GF-D8 (cell line): ENCODE measurements around the gene TRRAP.

Source experiments
- DNase-seq: peaks from one replicate; lab custom pipeline; 2025; lab: John Stamatoyannopoulos, UW

TRRAP gene

GRCh38 chr7:98900815-98901214 is 22.5 kb downstream of the TRRAP start:
- no peak for DNase-seq

DNA sequence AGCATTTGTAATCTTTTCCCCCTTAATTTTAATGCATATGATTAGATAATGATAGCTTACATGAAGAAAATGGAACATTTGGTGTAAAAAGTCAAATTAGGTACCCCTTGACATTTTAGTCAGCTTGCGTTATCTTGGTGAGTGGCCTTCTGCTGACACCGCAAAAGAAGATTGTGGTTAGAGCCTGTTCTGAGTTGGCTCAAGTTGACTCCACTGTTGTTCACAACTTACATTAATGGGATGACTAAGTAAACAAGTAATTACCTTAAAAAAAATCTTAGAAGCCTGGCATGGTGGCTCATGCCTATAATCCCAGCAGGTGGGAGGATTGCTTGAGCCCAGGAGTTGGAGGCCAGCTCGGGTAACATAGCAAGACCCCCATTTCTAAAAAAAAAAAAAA is 24.2 kb downstream of the TRRAP start:
- DNase-seq, result no peak

- no peak for DNase-seq
These were observed 24.9 kb downstream of the TRRAP start for GRCh38 chr7:98903246-98903645.

GRCh38 chr7:98907570-98907969 is 29.2 kb downstream of the TRRAP start:
- DNase-seq, result no peak

GRCh38 chr7:98908585-98908984 is 30.3 kb downstream of the TRRAP start:
- no peak for DNase-seq

GRCh38 chr7:98909487-98909886 is 31.2 kb downstream of the TRRAP start:
- no peak for DNase-seq

DNA sequence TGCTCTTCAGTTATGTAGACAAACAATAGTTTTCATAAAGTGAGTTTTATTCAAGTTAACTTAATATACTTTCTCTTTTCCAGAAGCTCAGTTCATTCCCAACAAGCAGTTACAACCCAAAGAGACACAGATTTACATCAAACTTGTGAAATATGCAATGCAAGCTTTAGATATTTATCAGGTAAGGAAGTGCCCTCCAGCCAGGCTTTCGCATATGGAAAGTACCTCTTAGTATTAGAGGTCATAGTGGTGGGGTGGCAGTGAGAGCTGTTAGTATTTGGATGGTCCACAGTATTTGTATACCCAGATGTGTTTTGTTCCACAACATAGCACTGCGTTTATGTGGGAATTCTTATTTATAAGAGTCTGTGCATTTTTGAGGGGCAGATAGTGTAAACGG is 32.1 kb downstream of the TRRAP start:
- DNase-seq, result no peak

- DNase-seq, result no peak
These were observed 33.6 kb downstream of the TRRAP start for GRCh38 chr7:98911916-98912315.

DNA sequence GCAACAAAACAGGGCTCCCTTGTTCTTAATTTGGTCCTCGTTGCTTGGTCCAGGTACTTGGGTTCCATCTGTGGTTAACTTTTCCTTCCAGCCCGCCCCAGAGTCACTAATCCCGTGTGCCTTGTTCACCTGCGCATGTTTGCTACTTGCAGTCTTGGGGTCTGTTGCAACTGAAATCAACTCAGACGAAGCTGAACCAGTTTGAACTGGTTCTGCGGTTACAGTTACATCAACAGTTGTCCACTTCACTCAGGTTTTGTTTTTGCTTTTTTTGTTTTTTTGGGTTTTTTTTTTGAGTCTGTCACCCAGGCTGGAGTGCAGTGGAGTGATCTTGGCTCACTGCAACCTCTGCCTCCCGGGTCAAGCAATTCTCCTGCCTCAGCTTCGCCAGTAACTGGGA is 34.7 kb downstream of the TRRAP start:
- DNase-seq, result no peak

GRCh38 chr7:98913612-98914011 is 35.3 kb downstream of the TRRAP start:
- DNase-seq, result no peak

- no peak for DNase-seq
These were observed 39.0 kb downstream of the TRRAP start for GRCh38 chr7:98917331-98917730.

DNA sequence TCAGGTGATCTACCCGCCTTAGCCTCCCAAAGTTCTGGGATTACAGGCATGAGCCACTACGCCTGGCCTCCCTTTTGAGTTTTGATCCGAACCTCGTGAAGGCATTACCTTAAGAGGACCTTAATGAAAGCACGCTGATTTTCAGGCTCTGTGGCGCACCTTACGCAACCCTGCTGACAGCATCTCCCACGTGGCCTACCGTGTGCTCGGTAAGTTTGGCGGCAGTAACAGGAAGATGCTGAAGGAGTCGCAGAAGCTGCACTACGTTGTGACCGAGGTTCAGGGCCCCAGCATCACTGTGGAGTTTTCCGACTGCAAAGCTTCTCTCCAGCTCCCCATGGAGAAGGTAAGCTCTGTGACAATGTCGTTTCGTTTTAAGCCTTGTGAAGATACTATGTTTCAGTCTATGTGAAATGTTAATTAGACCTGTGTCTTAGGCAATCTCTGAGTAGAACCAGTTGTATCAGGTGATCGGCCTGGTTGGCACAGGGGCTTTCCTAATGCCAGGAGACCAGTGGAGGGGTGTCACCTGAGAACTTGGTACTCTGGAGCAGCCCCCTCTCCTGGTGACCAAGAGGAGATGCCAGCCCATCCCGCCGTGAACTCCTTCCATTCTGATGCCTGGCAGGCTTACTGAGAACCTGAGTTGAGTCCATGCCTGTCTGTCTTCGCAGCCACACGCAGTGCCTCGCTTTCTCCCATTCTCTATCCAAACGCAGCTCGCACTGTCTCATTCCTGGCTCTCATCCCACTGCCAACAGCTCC is 43.5 kb downstream of the TRRAP start:
- DNase-seq, result no peak

DNA sequence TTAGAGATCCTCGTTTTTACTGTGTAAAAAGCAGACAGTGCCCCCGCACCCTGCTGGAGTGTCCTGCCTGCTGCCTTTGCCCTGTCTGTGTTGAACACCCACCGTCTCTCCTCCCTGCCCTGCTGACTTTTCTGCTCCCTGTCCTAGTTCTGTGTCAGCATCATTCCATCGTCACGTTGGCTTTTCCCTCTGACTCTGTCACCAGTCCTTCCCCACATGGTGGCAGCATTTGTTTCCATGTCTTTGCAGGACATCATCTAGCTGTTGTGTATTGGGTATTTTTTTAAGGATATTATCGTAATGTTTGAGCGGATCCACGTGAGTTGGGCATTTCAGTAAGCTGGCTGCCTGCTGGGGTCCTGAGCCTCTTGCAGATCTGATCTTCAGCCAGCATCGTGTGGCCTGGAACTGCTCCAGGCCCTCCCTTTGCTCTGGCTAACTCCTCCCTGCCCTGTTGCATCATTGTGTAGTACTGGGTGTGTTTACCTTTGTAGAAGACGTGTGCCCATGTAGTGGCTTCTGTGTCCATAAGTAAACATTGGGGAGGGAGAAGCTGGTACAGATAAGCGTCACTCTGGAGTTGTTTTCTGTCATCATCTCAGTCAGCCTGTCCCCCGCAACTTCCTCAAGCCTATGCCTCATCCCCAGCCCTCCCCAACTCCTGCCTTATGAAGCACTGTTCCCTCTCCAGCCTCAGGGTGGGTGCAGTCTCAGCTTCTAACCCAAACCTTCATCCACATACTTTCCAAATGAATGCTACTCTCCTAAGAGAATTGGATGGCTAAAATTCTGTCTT is 44.3 kb downstream of the TRRAP start:
- DNase-seq, result no peak

DNA sequence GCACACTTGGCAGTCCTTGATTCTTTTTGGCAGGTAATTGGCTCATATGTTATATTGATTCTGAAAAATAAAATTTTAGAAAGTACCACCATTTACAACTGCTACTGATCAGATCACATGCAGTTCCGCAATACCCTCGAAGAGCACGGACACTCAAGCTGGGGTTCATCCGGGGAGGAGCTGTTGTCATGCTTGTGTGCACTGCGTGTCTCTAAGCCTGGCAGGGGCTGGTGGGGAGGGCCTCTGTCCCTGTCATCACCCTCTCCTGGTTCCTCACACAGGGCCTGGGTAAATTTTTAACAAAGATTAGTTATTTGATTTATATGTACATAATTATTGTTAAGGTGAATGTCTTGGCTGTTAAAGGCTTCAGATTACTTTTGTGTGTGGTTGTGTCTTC is 45.2 kb downstream of the TRRAP start:
- DNase-seq, result no peak

DNA sequence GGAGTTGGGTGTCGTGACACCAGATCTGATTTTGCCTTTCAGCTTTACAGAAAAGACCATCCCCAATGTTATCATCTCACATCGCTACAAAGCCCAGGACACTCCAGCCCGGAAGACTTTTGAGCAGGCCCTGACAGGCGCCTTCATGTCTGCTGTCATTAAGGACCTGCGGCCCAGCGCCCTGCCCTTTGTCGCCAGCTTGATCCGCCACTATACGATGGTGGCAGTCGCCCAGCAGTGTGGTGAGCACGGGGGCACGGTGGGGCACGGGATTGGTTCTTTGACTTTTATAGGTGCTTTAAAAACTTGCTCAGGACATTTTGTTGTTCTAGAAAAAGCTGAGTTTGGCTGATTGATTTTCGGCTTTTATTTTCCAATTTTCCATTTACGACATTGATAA is 48.8 kb downstream of the TRRAP start:
- no peak for DNase-seq

- no peak for DNase-seq
These were observed 52.1 kb downstream of the TRRAP start for GRCh38 chr7:98930464-98930863.

GRCh38 chr7:98930921-98931320 is 52.6 kb downstream of the TRRAP start:
- no peak for DNase-seq

- no peak for DNase-seq
These were observed 55.0 kb downstream of the TRRAP start for GRCh38 chr7:98933321-98933720.

- no peak for DNase-seq
These were observed 55.9 kb downstream of the TRRAP start for GRCh38 chr7:98934267-98934666.

DNA sequence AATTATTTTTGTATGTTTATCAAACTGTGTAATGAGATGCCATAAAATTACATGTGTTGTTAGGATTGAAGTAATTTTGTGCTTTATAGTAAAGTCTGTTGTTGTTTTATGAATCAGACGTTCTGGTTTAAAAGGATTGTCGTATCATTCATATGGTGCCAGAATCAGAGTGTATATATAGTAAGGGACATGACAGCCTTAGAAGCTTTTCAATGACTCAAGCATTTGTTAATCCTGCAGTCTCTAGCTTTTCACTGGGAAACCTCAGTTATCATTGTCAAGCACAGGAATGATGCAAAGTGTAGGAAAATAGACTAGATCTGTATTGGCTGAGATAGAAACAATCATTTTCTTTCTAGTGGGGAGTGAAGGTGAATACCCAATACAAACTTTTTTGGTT is 57.5 kb downstream of the TRRAP start:
- DNase-seq, result no peak

DNA sequence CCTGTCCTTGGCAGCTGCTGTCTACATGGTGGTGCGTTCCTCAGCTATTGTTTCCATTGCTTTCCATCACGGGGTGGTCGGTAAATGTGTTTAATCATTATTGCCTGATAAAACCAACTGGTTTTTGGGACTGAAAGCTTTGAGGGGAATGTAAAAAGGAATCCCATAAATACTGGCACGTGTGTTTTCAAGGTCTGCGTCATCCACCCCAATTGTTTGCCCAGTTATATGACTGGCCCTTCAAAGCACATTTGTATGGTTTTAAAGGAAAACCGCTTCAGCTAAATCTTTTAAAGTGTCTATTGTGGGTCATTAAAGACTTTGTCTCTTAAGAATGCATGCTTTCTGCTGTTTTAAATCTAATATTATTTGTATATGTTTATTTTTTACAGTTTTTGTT is 65.0 kb downstream of the TRRAP start:
- DNase-seq, result no peak

GRCh38 chr7:98944386-98944785 is 66.1 kb downstream of the TRRAP start:
- DNase-seq, result no peak

GRCh38 chr7:98945852-98946251 is 67.5 kb downstream of the TRRAP start:
- no peak for DNase-seq

DNA sequence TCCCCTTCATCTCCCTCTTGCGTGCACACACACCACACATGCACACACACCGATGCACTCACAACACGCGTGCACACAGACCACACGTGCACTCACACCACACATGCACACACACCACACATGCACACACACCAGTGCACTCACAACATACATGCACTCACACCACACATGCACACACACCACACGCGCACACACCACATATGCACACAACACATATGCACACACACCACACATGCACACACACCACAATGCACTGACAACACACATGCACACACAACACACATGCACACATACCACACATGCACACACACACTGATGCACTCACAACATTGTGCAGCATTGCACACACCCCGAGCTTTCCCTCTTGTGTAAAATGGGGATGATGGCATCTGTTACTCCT is 68.1 kb downstream of the TRRAP start:
- no peak for DNase-seq
